ENCODE results near the gene IFNK.

The IFNK gene

DNA sequence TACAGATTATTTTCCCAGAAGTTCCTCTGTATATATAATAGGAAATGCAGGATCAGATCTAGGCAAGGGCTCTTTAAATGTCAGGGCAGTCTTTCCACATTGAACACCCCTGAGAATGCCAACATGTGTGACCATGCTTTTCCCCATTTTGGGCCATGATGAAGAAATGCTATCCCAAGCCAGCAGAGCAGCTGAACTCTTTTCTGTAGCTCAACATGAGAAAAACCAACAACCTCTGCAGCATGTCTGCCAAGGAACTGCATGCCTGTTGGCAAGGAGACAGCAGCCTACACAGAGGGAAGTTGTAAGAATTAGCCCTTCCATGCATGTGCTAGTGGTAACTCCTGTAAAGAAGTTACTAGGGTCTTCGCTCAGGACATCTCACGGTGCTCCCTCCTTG lies 9.5 kb upstream of the IFNK start:
- DNase-seq: no peak

DNA sequence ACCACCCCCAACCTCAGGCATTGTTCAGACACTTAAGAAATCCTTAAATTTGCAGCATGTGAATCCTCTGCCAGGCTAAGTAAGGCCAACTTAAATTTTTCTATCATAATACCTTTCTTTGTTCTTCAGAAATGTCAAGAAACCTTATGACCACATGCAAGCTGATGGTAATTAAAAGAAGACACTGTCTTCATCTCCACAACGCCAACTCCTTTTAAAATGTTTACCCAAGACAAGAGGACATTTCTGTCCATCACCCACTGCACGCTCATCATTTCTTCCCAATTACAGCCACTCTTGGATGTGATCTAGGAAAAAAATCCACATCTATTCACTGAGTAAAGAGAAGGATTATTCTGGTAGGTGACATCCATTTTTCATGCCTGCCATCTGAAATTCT lies 6.1 kb upstream of the IFNK start:
- DNase-seq: no peak

DNA sequence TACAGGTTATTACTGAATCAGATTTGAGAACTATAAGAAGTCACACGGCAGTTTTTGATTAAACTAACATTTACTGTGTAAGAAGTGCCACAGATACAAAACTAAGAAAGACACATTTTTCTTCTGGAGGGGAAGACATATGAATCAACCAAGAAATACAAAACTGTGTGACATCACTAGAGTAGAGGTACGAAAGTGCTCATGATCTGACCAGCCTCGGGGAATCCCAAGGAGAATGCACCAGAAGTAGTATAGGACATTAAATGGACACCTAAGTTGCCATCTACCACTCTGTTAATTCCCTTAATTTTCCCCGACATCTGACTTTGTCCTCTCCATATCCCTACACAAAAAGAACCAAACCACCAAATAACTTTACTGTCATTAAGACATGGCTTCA lies 5.3 kb upstream of the IFNK start:
- no peak for DNase-seq

DNA sequence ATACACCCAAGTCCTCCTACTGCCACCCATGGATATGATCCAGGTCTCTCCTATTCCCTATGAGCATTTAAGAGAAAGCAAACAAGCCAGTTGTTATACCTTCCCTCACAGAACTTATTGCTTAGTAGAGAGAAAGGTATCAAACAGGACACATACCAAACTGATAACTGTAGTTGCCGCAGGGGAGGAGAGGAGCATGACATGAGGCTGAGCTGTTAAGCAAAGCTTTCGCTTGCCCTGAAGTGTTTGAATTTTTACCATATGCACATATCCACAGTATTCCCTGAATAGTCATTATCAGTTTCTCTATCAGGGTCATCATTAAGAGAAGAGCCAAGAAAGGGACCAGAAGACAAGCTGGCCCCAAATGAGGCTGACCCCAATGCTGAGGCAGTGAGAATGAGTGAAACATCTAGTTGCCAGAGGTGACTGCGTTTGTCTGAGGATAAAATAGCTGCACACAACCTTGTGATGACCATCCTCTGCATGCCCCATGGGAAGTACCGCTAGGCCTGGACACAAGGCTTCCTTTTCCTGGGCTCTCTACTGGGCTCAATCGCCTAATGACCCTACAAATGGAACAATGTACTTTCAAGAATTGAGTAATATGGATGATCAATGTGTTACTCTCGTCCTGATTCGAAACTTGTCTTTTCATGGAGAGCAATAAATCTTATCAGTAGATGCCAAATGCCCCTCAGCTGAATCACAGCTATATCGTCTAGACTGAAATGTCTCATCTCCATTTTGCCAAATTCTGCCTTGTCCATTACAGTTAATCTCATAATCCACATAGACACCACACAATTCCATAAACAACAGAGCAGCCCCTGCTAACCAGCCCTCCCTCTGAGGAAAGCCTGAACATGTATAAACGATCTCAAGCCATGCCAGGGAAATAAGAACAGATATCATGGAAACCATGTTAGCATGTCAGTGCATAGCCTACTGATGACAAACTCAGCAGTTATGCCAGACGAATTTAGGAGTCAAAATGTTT lies 4.3 kb upstream of the IFNK start:
- no peak for DNase-seq

DNA sequence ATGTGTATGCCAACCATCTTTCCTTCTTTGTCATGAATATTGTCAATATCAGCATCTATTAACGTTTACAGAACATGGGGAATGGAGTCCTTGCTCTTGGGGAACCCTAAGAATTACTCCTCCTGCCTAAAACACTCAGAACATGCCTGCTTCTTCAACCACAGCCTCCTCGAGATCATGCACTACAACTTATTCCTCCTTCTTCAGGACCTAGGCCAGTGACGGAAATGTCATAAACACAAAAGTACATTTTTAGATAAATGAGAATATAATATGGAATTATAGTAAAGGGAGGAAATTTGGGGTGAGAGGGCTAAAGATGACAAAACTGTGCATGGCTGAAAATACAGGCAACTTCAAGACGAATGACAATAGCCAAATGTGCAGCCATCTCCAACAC lies 3.1 kb upstream of the IFNK start:
- DNase-seq: no peak

DNA sequence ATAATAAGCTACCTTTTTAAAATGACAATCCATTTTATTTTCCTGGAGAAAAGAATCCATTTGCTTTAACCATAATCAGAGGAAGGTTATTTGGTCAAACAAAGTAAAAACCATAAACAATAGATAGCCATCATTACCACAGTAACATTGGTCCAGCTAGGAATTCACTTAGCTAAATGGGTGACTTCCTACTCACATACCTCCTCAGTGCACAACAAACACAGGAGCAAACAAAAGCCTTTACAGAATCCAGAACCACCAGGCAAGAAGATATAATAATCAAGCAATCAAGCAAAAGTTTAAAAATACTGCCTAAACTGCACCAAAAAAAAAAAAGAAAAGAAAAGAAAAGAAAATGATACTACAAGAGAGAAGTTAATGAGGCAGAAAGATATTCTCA lies 949 bp upstream of the IFNK start:
- DNase-seq: no peak

DNA sequence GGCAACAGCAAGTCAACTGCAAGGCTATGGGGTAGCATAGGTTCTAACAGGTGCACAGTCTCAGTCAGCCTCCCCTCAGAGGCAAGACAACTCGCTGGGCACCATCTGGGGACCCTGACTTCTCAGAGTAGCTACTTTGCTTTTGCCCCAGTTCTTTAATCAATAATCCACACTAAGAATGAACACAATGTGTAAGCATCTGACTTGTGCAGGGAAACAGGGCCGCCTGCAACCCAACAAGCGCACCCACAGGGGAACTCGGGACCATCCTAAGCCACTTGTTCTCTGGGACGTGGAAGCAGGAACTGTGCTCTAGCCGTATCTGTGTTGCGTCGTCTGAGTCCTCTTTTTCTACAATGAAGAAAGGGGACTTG lies 3.6 kb downstream of the IFNK start:
- peak in 1 of 2 donors; percentile 25 for DNase-seq

DNA sequence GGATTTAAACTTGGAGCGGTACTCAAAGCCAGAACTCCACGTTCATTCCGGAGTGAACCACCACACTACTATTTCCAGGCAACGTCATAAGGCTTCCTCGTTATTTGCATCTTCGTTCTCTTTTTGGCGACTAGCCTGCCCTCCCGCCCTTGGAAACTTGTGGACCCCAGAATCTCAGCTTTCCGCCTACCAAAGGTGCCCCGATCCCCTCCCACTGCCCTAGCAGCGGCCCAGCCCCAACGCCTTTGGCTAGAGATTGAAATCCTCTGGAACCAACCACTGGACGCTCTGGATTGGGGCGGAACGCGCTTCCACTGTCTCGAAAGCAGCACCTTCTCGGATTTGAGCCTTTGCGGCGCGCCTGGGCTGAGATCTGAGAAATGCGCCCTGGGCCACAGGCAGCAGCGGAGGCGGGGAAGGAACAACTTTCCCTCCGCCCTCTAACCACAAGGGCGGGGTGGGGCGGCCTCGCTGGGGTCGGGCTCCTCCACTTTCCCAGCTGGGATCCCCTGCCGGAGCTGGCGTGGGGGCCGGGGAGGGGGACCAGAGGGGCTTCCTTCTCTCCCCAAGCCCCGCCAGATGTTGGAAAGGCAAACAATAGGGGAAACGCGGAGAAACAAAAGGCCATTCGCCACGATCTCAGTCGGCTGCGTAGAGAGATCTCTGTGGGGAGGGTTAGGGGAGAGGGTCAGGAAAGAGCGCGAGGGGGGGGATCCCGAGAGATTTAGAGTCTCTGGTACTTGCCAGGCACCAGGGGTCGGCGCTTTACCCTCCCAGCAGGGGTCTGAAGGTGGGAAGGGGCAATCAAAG lies 4.2 kb downstream of the IFNK start:
- peak; percentile 81 to 86 for DNase-seq

DNA sequence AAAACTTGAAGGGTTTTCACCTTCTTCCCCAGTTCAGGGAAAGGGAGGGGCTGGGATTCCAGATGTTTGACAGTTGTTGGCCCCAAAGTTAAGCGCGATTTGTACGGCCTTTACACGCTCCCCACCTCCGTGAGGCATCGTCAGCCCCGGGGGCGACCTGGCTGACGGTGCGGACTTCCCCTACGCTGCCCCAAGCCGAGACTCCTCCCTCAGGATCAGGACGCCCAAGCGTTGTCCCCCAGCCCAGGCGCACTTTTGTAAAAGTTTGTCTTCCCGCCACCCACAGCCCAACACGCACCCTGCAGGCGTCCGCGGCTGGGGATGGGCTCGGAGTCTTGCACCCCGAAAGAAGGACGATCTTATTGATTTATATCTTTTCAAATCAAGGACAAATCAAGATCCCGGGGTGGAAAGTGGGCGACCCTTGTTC lies 4.8 kb downstream of the IFNK start:
- peak; percentile 83 to 94 for DNase-seq

DNA sequence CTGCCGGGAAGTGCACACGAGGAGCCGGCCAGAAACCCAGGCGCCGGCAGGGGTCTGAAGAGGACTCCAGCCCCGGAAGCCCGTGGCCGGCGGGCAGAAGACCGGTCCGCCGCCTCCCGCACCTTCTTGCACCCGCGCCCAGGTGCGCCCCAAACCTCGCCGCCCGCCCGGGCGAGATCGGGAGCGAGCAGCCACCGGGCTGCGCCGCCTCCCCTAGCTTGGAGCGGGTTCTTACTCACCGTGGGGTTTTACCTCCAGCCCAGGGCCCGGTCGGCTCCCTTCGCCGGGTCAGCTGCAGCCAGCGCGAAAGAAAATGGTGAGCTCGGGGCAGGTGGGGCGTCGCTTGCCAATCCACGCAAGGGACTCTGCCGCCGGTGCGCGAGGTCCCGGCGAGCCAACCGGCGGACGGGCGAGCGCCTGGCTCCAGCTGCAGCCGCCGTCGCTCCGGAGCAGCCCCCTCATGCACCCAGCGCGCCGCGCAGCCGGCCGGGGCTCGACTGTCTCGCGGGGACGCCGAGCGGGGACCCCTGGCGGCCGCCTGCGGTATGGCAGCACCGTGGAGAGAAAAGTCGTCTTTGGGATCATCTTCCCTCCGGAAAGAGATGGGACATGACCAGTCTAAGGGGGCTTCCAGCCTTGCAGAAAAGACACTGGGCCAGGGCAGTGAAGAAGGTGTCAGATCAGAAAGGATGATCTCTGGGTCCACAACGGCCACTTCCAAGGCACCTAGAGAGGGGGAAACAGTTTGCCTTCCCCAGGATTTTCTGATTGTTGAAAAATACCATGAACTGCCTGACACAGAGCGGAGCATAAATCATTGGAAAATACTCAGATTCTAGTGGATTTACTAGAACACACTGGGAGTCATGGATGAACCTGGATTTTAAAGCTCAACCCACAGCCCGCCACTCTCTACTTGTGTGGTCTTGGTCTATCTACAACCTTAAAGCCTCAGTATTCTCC lies 5.5 kb downstream of the IFNK start, which contains the start of gene MOB3B:
TSS of gene MOB3B (minus strand) at position 499 of the 963 bp plus-strand sequence. CDS start 74,264 bp downstream, outside the sequence.
- peak; percentile 65 to 85 for DNase-seq

DNA sequence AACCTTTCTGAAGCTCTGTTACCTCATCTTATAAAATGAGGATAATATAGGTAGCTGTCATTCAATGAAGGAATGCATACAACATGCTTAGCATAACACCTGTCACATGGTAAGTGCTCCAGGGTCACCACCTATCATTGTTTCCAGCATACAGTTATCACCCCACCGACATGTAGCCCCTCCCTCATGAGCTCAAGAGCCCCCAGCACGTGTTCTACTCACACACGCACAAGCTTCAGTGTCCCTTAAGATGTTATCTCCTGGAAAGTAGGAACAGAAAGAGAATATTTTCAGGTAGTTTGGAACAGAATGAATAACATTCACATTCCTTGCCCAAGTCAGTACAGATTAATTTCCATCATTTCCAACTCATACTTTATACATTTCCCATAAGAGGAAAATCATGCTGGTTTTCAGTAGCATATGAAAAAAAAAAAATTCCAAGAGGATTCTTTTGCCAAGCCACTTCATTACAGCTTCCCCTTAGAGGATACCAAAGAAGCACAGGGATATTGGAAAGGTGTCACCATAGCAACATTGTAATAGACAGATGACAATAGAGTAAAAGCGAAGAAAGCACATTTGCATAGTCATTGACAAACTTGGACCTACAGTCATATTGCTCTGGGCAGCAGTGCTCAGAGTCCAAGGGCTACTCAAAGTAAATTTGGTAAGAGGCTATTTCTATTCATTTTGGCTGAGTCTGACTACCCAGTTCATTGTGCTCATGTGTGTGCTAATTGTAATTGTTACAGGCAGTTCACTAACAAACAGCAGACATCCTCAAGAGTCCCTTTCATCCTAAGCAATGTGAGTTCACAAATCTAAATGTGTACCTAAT lies 7.0 kb downstream of the IFNK start:
- DNase-seq: peak in 1 of 2 donors; percentile 32

DNA sequence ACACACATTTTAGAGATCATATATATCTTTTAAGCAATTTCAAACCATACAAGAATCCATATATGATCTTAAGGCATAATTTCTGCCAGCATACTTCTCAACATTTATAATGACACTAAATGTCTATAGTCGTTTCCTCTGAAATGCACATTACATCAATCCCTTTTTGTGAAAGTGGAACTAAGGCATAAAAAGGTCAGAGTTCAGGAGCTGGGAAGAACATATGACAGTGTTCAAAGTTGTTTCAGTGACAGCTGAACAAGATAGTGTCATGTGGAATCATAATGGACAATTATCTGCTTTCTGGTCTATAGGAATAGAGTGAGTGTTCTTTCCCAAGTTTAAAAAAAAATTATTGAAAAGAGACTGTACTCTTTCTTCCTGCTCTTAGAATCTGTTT lies 8.0 kb downstream of the IFNK start:
- DNase-seq: peak; percentile 71 to 79

DNA sequence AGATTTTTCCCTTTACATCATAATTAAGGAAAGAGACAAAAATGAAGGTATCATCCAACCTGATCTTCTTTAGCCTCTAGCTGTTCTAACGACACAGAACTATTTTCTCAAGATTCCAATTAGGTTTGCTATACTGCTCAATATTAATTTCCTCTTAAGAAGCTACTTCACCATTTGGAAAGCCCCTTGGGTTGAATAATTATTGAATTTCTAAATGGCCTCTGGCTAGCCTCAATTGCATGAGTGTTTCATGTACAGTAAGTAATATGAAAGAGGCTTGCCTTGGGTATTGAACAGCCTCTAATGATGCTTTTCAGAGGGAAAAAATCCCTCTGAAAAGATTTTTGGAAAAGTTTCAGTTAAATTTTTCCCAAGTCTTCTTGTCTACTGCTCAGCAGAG lies 9.2 kb downstream of the IFNK start:
- peak; percentile 58 to 72 for DNase-seq

DNA sequence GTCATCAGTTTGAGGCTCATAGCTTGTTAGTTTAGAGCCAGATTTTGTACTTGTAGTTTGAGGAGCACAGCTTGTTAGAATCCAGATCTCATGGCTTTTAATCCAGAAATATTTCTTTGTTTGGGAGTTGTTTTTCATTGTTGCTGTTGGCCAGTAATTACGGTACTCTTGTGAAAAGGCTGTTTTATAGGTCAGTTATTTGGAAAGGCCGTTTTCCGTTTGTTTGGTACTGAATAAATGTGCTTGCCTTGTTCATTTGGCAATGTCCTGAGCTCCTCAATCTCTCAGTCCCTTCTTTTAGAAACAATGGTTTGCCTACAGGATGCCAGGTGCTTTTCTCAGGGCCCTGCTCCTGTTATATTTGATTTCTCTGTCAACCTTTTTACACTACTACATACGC lies 10.0 kb downstream of the IFNK start:
- DNase-seq: no peak

DNA sequence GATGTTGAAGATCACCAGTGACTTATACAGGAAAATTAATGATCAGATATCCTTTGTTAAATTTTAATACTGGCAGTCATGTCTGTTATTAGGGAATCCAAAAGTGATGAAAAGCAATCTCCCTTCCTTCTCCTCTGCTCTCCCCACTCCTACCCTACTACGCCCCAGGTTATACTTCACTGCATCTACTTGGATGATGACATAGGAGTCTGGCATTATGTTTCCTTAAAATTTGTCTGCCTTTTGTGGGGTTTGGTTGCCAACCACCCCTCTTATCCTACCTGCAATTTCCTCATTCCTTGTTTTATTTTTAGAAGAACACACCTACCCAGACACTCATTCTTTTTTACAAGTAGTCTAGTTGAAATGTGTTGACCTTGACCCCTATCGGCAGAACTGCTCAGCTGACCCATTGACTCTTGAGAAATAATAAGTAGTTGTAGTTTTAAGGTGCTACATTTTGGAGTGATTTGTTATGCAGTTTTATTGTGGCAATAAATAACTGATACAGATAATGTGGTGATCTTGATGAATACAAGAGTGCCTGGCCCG lies 10.6 kb downstream of the IFNK start:
- no peak for DNase-seq

DNA sequence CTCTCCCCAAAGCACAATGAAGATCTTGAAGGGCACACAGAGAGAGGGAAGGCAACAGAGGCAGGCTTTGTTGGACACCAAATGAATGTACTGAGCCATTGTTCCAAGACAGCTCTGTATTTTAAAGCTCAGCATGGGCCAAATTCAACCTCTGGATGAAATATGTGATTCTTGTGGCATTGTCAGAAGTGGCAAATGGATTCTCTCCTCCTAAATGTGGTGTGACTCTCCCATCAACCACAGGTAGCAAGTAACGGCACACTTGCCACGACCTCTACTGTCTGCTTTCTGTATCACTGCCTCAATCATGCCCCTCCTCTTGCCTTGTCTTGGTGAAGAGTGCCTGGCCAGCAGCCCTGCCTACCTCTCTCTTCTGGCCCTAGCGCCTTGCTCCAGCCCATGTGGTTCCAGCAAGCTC lies 11.6 kb downstream of the IFNK start:
- no peak for DNase-seq

DNA sequence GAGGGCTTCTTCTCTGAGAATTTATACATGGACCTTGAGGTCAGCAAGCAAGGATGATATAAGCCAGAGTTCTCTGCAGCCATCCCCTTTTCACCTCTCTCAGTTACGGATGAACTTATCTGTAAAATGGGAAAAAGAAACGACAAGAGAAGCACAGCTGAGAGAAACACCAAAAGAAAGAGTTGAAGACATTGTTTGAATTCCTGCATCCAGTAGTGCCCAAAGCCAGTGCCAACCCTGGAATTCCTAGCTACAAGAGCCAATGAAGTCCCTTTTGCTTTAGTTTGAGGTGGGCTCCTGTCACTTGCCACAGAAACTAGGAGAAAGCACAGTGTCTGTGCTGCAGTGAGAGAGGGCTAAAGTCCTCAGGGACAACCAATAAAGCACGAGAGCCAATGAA lies 12.1 kb downstream of the IFNK start:
- no peak for DNase-seq

DNA sequence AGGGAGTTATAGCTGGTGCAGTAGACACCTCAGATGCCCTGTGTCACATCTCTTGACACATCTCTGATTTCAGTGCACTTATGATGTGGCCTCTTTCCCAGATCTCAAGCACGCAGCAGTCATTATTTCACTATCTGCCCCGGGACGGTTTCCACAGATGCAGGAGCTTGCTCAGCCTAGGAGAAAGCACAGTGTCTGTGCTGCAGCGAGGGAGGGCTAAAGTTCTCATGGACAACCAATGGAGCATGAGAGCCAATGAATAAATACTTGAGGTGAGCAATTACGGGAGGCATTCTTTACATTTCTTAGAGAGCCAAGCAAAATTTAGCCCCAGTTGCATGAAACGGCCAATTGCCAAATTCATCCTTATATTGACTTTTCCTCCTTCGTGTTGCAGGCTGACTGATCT lies 12.9 kb downstream of the IFNK start:
- DNase-seq: no peak

DNA sequence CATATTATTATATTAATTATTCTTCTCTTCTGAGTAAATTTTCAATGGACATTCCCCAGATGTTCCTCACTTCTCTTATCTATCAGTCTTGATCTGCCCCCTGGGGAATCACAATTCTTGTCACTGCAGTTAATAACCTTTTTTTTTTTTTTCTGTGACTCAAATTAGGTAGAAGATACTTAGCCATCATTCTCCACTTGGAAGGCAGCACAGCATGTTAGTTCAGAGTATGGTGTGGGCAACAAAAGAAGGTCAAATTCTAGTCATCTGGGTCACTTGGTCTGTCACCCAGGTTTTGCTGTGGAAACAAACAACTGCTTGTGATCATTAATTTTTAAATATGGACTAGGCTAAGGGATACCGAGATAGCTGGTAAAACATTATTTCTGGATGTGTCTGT lies 13.7 kb downstream of the IFNK start:
- DNase-seq: no peak

DNA sequence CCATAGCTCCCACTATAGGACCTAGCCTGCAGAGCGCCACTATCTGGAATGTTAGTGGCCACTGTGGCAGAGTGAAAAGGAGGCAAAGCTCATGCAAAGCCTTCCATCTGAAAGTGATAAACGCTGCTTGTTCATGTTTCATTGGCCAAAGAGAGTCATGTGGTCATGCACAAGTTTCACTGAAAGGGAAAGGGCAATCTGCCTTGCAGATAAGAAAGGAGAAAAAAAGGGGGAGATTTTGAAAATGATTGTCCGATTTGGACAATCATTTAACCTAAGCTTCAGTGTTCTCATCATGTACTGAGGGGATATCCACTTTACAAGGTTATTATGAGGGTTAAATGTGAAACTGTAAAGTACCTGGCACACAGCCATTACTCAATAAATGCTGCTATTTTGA lies 14.6 kb downstream of the IFNK start:
- no peak for DNase-seq
